Type B pancreatic cell (in vitro differentiated cells): ENCODE data around the gene AFP. TPM values are rescaled to one million over a fixed set of nuclear protein-coding genes. Genes with fewer than 3 reads are reported as not detected.

Source experiments
- DNase-seq: peaks from one replicate; pipeline ENCODE4 v3.0.0; 2021; ENCODE audit warnings: mixed read lengths; ENCODE audit not compliant: unreplicated experiment; ENCODE audit errors: extremely low spot score
- H3K27ac Mint-ChIP-seq: 2 replicates; pipeline ENCODE4 v1.8.0; 2021; ENCODE audit warnings: mild to moderate bottlenecking, mixed read lengths
- H3K27me3 Mint-ChIP-seq: 2 replicates; pipeline ENCODE4 v1.8.0; 2021; ENCODE audit warnings: mixed read lengths
- H3K36me3 Mint-ChIP-seq: 2 replicates; pipeline ENCODE4 v1.8.0; 2021; ENCODE audit warnings: mixed read lengths
- H3K4me1 Mint-ChIP-seq: one replicate; pipeline ENCODE4 v1.8.0; 2021; ENCODE audit warnings: mixed read lengths; ENCODE audit not compliant: unreplicated experiment
- H3K4me3 Mint-ChIP-seq: 2 replicates; pipeline ENCODE4 v1.8.0; 2021; ENCODE audit warnings: mild to moderate bottlenecking, mixed read lengths
- H3K9me3 Mint-ChIP-seq: 2 replicates; pipeline ENCODE4 v1.8.0; 2021; ENCODE audit warnings: mixed read lengths
- total RNA-seq: library from RNA; stranded (reverse); gene quantifications from 2 replicates; pipeline ENCODE4 v1.2.1, GENCODE V29; 2021; ENCODE audit warnings: low replicate concordance
- TF ChIP-seq, protein P1 (sequence below): fragments of 200-600 bp; sonication (generic); conservative IDR thresholded peaks from 2 replicates; pipeline ENCODE4 v1.5.0; 2021; ENCODE audit warnings: antibody characterized with exemption, mild to moderate bottlenecking

Gene AFP
- total RNA-seq, 1 donor from 2014 or later, result 67.6 TPM

- no peaks in the 10 kb centered on the region for H3K36me3 Mint-ChIP-seq
- H3K9me3 Mint-ChIP-seq, result no peaks in the 10 kb centered on the region
- H3K27me3 Mint-ChIP-seq, result no peaks in the 10 kb centered on the region
- H3K4me3 Mint-ChIP-seq, result no peak overlapping the region
- no peak for DNase-seq
- TF ChIP-seq, protein P1, sequence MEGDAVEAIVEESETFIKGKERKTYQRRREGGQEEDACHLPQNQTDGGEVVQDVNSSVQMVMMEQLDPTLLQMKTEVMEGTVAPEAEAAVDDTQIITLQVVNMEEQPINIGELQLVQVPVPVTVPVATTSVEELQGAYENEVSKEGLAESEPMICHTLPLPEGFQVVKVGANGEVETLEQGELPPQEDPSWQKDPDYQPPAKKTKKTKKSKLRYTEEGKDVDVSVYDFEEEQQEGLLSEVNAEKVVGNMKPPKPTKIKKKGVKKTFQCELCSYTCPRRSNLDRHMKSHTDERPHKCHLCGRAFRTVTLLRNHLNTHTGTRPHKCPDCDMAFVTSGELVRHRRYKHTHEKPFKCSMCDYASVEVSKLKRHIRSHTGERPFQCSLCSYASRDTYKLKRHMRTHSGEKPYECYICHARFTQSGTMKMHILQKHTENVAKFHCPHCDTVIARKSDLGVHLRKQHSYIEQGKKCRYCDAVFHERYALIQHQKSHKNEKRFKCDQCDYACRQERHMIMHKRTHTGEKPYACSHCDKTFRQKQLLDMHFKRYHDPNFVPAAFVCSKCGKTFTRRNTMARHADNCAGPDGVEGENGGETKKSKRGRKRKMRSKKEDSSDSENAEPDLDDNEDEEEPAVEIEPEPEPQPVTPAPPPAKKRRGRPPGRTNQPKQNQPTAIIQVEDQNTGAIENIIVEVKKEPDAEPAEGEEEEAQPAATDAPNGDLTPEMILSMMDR, result no peak
- H3K4me1 Mint-ChIP-seq, result no peaks in the 10 kb centered on the region
- no peak overlapping the region for H3K27ac Mint-ChIP-seq
Observed at GRCh38 chr4:73419106-73420038, 16.6 kb upstream of the AFP start.

DNA sequence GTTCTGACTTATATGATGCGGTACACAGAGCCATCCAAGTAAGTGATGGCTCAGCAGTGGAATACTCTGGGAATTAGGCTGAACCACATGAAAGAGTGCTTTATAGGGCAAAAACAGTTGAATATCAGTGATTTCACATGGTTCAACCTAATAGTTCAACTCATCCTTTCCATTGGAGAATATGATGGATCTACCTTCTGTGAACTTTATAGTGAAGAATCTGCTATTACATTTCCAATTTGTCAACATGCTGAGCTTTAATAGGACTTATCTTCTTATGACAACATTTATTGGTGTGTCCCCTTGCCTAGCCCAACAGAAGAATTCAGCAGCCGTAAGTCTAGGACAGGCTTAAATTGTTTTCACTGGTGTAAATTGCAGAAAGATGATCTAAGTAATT, 15.4 kb upstream of the AFP start:
- TF ChIP-seq, protein P1, result no peak
- Mint-ChIP-seq H3K4me3 (no peak overlapping the region), H3K36me3 (no peaks in the 10 kb centered on the region), H3K27me3 (no peaks in the 10 kb centered on the region), H3K27ac (no peak overlapping the region), H3K4me1 (no peaks in the 10 kb centered on the region), H3K9me3 (no peaks in the 10 kb centered on the region)
- no peak for DNase-seq

DNA sequence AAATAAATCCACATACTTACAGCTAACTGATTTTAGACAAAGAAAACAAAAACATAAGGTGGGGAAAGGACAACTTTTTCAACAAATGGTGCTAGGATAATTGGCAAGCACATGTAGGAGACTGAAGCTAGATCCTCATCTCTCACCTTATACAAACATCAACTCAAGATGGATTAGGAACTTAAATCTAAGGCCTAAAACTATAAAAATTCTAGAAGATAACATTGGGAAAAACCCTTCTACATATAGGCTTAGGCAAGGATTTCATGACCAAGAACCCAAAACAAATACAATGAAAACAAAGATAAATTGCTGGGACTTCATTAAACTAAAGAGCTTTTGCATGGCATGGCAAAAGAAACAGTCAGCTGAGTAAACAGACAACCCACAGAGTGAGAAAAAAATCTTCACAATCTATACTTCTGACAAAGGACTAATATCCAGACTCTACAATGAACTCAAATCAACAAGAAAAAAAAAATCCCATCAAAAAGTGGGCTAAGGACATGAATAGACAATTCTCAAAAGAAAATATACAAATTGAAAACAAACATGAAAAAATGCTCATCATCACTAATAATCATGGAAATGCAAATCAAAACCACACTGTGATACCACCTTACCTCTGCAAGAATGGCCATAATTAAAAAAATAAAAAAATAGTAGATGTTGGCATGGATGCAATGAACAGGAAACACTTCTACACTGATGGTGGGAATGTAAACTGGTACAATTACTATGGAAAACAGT, 14.1 kb upstream of the AFP start:
- Mint-ChIP-seq H3K27me3 (no peaks in the 10 kb centered on the region), H3K27ac (no peak overlapping the region), H3K4me3 (no peak overlapping the region), H3K36me3 (no peaks in the 10 kb centered on the region), H3K4me1 (no peaks in the 10 kb centered on the region), H3K9me3 (no peaks in the 10 kb centered on the region)
- DNase-seq, result no peak
- TF ChIP-seq, protein P1, result no peak

- no peaks in the 10 kb centered on the region for H3K4me1 Mint-ChIP-seq
- H3K9me3 Mint-ChIP-seq, result no peaks in the 10 kb centered on the region
- H3K27ac Mint-ChIP-seq, result no peak overlapping the region
- TF ChIP-seq, protein P1, result no peak
- H3K4me3 Mint-ChIP-seq, result no peak overlapping the region
- DNase-seq, result no peak
- no peaks in the 10 kb centered on the region for H3K36me3 Mint-ChIP-seq
- H3K27me3 Mint-ChIP-seq, result no peaks in the 10 kb centered on the region
Observed at GRCh38 chr4:73422458-73422752, 13.6 kb upstream of the AFP start.

DNA sequence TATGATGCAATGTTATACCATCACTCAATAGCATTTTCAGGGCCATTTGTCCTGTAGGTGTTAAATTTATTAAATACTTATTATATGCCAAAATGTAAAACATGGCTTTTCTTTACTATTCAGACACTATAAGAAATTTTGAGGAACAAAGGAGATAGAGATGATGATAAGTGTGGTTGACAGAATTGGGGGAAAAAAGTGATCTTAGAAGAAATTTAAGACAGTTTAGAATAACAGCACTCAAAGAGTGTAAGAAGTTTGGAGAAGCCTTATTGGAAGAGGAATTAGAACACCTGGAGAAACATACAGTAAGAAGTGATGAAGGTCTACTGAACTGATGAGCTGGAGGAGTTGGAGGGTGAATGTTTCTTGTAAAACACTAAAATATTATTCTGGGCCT, 12.8 kb upstream of the AFP start:
- no peaks in the 10 kb centered on the region for H3K27me3 Mint-ChIP-seq
- TF ChIP-seq, protein P1, result no peak
- no peaks in the 10 kb centered on the region for H3K4me1 Mint-ChIP-seq
- H3K27ac Mint-ChIP-seq, result no peak overlapping the region
- H3K4me3 Mint-ChIP-seq, result no peak overlapping the region
- no peaks in the 10 kb centered on the region for H3K9me3 Mint-ChIP-seq
- no peaks in the 10 kb centered on the region for H3K36me3 Mint-ChIP-seq
- no peak for DNase-seq
